Large intestine (tissue), 12 donors: ENCODE data around the gene FOXS1. TPM values are rescaled to one million over a fixed set of nuclear protein-coding genes. Genes with fewer than 3 reads are reported as not detected.

Experiments
- DNase-seq, 2 donors: peaks; one replicate each; pipeline versions ENCODE4 v3.0.0 to v3.0.0-alpha.2; 2013
- H3K27ac ChIP-seq: one replicate; pipeline ENCODE4 v1.5.1; 2013; ENCODE audit warnings: low read length
- H3K27me3 ChIP-seq: 2 replicates; pipeline ENCODE4 v1.6.1; 2013; ENCODE audit warnings: low read length; ENCODE audit not compliant: control insufficient read depth, insufficient read depth
- H3K36me3 ChIP-seq: 2 replicates; pipeline ENCODE4 v1.6.1; 2013; ENCODE audit warnings: low read length; ENCODE audit not compliant: control insufficient read depth, insufficient read depth
- H3K4me1 ChIP-seq: one replicate; pipeline ENCODE4 v1.6.1; 2013; ENCODE audit warnings: low read length; ENCODE audit not compliant: control insufficient read depth, insufficient read depth
- H3K4me3 ChIP-seq: one replicate; pipeline ENCODE4 v1.5.1; 2013; ENCODE audit warnings: low read length
- H3K9me3 ChIP-seq: one replicate; pipeline ENCODE4 v1.6.1; 2013; ENCODE audit warnings: mild to moderate bottlenecking, low read depth, low read length, moderate library complexity; ENCODE audit not compliant: control insufficient read depth
- WGBS: methylation state at CpG from one replicate; pipeline ENCODE4 v1.1.5; 2013; ENCODE audit warnings: low lambda C conversion rate; ENCODE audit not compliant: insufficient coverage; 5-methylcytosine and 5-hydroxymethylcytosine counted together
- long read RNA-seq, 11 donors: transcript quantifications; one replicate each; lab custom pipeline, GENCODE V29; 2026
- polyA plus RNA-seq: library from polyadenylated mRNA; unstranded; fragments of 120-200 nt; gene quantifications from one replicate; pipeline ENCODE4 v1.2.1, GENCODE V29; 2013

The FOXS1 gene
- polyA plus RNA-seq = 0.96 TPM
- long read RNA-seq, donor 1 = 0 reads
- long read RNA-seq, donor 2, partial matches to known transcripts = 0 of 4 reads
- long read RNA-seq, donor 2, other reads (novel, unspliced or antisense) = 0 of 4 reads
- long read RNA-seq, donor 3, partial matches to known transcripts = 0 of 3 reads
- long read RNA-seq, donor 3, other reads (novel, unspliced or antisense) = 0 of 3 reads
- long read RNA-seq, donor 4, partial matches to known transcripts = 0 of 1 reads
- long read RNA-seq, donor 4, other reads (novel, unspliced or antisense) = 0 of 1 reads
- long read RNA-seq, donor 5, partial matches to known transcripts = 0 of 3 reads
- long read RNA-seq, donor 5, other reads (novel, unspliced or antisense) = 0 of 3 reads
- long read RNA-seq, donor 6, partial matches to known transcripts = 0 of 2 reads
- long read RNA-seq, donor 6, other reads (novel, unspliced or antisense) = 0 of 2 reads
- long read RNA-seq, donor 7, partial matches to known transcripts = 0 of 1 reads
- long read RNA-seq, donor 7, other reads (novel, unspliced or antisense) = 0 of 1 reads
- long read RNA-seq, donor 8, partial matches to known transcripts = 0 of 1 reads
- long read RNA-seq, donor 8, other reads (novel, unspliced or antisense) = 0 of 1 reads
- long read RNA-seq, donor 9, partial matches to known transcripts = 0 of 1 reads
- long read RNA-seq, donor 9, other reads (novel, unspliced or antisense) = 0 of 1 reads
- long read RNA-seq, donor 10, partial matches to known transcripts = 0 of 1 reads
- long read RNA-seq, donor 10, other reads (novel, unspliced or antisense) = 0 of 1 reads
- long read RNA-seq, donor 11 = 0 reads

DNA sequence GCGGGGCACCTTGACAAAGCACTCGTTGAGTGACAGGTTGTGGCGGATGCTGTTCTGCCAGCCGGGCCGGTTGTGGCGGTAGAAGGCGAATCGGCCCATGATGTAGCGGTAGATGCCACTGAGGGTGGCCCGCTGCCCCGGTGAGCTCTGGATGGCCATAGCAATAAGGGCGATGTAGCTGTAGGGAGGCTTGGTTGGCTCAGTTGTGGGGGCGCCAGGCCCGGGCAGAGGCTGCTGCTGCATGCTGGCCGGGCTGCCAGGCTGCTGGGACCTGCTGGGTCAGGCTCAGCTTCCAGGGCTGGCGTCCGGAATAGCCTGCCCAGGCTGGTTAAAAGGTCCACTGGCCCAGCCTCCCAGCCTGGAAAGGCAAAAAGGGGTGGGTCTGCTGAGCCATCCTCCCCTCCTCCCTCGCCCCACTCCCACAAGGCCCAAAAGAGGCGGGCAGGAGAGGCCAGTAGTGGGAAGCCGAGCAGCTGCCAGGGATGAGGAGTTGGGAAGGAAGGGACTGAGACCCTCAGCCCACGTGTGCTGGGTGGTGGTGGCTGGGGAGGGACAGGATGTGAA is at the start of gene FOXS1:
FOXS1 (minus strand) TSS at position 305 of the 564 bp plus-strand sequence; CDS start at position 243, 62 bp downstream.
- no peak within 1 kb of the TSS for H3K4me3 ChIP-seq
- peaks cover 18% of the 10 kb centered on the region for H3K27me3 ChIP-seq
- H3K27ac ChIP-seq = no peak within 1 kb of the TSS
- 62% methylated on average over 2 of the region's 21 CpGs for WGBS
- DNase-seq = no peak
- H3K9me3 ChIP-seq = no peaks in the 10 kb centered on the region
- no peaks in the 10 kb centered on the region for H3K36me3 ChIP-seq
- no peaks in the 10 kb centered on the region for H3K4me1 ChIP-seq

DNA sequence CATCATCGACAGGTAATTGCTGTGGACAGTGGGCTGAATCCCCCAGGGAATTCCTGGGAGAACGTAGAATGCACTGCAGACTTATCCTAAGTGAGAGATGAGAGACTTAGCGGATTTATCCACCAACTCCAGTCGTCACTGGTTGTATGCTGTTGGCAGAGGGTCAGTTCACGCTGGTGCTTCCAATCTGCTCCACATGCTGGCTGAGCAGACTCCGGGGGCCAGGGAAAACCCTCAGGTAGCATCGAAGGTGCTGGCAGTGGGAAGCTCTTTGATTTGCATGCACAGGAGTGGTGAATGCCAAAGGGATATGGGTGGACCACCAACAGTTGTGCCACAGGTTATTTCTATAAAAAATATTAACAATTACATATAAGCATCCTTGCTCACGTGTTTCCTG is 45.2 kb upstream of the FOXS1 start:
- Histone ChIP-seq H3K4me3 (no peak overlapping the region), H3K27ac (no peak overlapping the region), H3K27me3 (no peaks in the 10 kb centered on the region), H3K36me3 (no peaks in the 10 kb centered on the region), H3K9me3 (no peaks in the 10 kb centered on the region), H3K4me1 (no peaks in the 10 kb centered on the region)
- whole genome bisulfite sequencing = no CpG with 5 or more reads among the region's 8 CpGs
- no peak for DNase-seq

- H3K9me3 ChIP-seq = no peaks in the 10 kb centered on the region
- no peak for DNase-seq
- no peak overlapping the region for H3K4me3 ChIP-seq
- peaks cover 8% of the 10 kb centered on the region for H3K4me1 ChIP-seq
- H3K27ac ChIP-seq = no peak overlapping the region
- no peaks in the 10 kb centered on the region for H3K27me3 ChIP-seq
- no peaks in the 10 kb centered on the region for H3K36me3 ChIP-seq
Observed at GRCh38 chr20:31883829-31884228, 38.4 kb upstream of the FOXS1 start.

DNA sequence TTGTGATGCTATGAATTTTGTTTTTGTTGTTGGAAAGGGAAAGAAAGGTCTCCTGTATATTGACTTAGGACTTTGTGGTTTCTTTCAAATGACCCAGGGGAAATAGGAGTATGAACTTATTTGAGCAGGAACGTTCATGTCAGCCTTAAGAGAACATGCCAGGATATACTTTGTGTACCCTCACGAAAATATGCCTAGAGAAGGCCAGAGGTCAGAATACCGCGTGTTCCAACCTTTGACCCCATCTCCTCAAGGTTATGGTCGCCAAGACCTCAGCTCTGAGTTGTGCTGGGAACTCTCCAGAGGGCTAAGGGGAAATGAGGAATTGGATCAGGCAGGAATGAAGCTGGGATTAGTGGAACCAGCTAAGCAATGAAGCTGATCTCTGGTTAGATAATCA is 36.5 kb upstream of the FOXS1 start:
- Histone ChIP-seq H3K4me1 (peaks cover 8% of the 10 kb centered on the region), H3K9me3 (no peaks in the 10 kb centered on the region), H3K27me3 (no peaks in the 10 kb centered on the region), H3K36me3 (no peaks in the 10 kb centered on the region), H3K4me3 (no peak overlapping the region), H3K27ac (no peak overlapping the region)
- no peak for DNase-seq
- WGBS = no CpG with 5 or more reads among the region's 5 CpGs

DNA sequence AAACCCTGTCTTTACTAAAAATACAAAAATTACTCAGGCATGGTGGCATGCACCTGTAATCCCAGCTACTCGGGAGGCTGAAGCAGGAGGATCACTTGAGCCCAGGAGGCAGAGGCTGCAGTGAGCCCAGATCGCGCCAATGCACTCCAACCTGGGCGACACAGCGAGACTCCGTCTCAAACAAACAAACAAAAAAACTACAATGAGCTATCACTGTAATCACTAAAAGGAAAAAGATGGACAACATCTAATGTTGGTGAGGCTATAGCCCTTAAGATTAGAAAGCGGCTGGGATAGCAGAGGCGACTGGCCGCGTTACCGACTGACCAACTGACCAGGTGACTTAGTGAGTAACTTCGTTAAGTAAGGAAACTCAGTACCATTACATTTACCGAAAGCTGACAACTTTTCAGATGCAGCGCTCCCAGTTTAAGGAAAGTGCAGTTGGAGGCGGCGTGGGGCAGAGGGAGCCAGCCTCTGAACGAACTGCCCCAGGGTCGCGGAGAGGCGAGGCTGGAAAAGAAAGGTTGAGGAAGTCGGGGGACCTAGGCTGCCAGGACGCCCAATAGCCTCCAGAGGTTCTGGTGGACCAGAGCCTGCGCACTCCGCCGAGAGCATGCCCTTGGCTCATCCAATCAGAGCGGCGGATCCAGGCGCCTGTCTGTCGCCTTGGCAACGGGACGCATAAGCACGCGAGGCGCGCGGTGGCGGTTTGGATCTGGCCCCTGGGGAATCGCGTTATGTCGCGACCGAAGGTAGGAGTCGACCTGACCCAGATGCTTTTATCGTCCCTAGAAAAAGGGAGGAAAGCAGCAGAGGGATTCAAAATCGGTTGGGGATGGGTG is 34.0 kb upstream of the FOXS1 start:
- Histone ChIP-seq H3K27ac (peak overlapping the region; percentile 14), H3K9me3 (no peaks in the 10 kb centered on the region), H3K36me3 (no peaks in the 10 kb centered on the region), H3K27me3 (no peaks in the 10 kb centered on the region), H3K4me3 (peak overlapping the region; percentile 55), H3K4me1 (peaks cover 8% of the 10 kb centered on the region)
- peak; percentile 91 to 94 for DNase-seq
- WGBS = no CpG with 5 or more reads among the region's 45 CpGs

DNA sequence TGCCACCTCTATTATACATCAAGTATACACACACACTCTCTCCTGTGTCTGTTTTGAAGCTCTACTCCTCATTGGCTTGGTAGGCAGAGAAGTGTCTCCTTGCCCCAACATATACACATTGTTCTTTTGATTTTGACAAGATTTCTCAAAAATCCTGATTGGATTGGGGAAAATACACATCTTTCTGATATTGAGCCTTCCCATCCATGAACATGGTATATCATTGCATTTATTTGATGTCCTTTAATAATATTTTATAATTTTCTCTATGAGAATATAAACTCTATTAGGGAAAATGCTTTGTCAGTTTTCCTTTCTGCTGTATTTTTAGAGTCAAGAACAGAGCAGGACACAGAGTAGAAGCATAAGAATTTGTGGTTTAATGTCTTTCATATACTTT is 32.3 kb upstream of the FOXS1 start:
- Histone ChIP-seq H3K9me3 (no peaks in the 10 kb centered on the region), H3K4me3 (no peak overlapping the region), H3K4me1 (peaks cover 8% of the 10 kb centered on the region), H3K27ac (no peak overlapping the region), H3K27me3 (no peaks in the 10 kb centered on the region), H3K36me3 (no peaks in the 10 kb centered on the region)
- no peak for DNase-seq

- peaks cover 5% of the 10 kb centered on the region for H3K4me1 ChIP-seq
- no peaks in the 10 kb centered on the region for H3K27me3 ChIP-seq
- 80% methylated on average over 1 of the region's 2 CpGs for WGBS
- no peak for DNase-seq
- no peak overlapping the region for H3K4me3 ChIP-seq
- H3K9me3 ChIP-seq = no peaks in the 10 kb centered on the region
- H3K36me3 ChIP-seq = no peaks in the 10 kb centered on the region
- H3K27ac ChIP-seq = no peak overlapping the region
Observed at GRCh38 chr20:31875671-31876070, 30.3 kb upstream of the FOXS1 start.

DNA sequence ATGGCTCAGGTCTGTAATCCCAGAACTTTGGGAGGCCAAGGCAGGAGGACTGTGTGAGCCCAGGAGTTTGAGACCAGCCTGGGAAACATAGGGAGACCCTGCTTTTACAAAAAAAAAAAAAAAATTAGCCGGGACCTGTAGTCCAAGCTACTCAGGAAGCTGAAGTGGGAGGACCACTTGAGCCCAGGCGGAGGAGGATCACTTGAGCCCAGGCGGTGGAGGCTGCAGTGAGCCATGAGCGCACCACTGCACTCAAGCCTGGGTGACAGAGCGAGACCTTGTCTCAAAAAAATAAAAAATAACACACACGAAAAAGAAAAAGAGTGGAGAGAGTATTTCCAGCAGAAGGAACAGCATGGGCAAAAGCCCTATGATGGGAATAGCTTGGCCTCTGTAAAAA is 27.0 kb upstream of the FOXS1 start:
- no peak overlapping the region for H3K4me3 ChIP-seq
- no peak overlapping the region for H3K27ac ChIP-seq
- H3K36me3 ChIP-seq = no peaks in the 10 kb centered on the region
- no peaks in the 10 kb centered on the region for H3K9me3 ChIP-seq
- no peaks in the 10 kb centered on the region for H3K27me3 ChIP-seq
- no peak for DNase-seq
- WGBS = 75% methylated on average over 1 of the region's 6 CpGs
- H3K4me1 ChIP-seq = peaks cover 15% of the 10 kb centered on the region

GRCh38 chr20:31871618-31871954 is 26.2 kb upstream of the FOXS1 start:
- no peak for DNase-seq
- H3K36me3 ChIP-seq = peaks cover 3% of the 10 kb centered on the region
- no peaks in the 10 kb centered on the region for H3K9me3 ChIP-seq
- no peak overlapping the region for H3K4me3 ChIP-seq
- H3K27me3 ChIP-seq = no peaks in the 10 kb centered on the region
- peaks cover 15% of the 10 kb centered on the region for H3K4me1 ChIP-seq
- no peak overlapping the region for H3K27ac ChIP-seq
- no CpG with 5 or more reads among the region's 1 CpG for WGBS
